HepG2 (cell line): ENCODE data around the gene HSPB9. TPM values are rescaled to one million over a fixed set of nuclear protein-coding genes. Genes with fewer than 3 reads are reported as not detected.

Source experiments
- ADNP ChIP-seq: sonication (generic); formaldehyde crosslinking; IDR thresholded peaks from 2 replicates; pipeline ENCODE4 v1.4.0; 2020; ENCODE audit warnings: missing genetic modification reagents
- AFF4 ChIP-seq: sonication (generic); formaldehyde crosslinking; IDR thresholded peaks from 2 replicates; pipeline ENCODE4 v1.4.0; 2020; ENCODE audit warnings: missing genetic modification reagents
- CBX2 ChIP-seq, 2 experiments: fragments of 200-600 bp in 1 of 2; sonication (generic); formaldehyde crosslinking in 1 of 2; IDR thresholded peaks; 2 replicates each; pipeline versions ENCODE4 v1.7.0 to v1.8.1; 2018 to 2022; ENCODE audit warnings: low read depth in 2 of 2, low read length in 1 of 2, mild to moderate bottlenecking in 1 of 2, missing genetic modification reagents in 1 of 2
- ETV6 ChIP-seq: sonication (generic); formaldehyde crosslinking; conservative IDR thresholded peaks from 2 replicates; pipeline ENCODE4 v1.4.0; 2020; ENCODE audit warnings: missing genetic modification reagents
- HMGA1 ChIP-seq: sonication (generic); formaldehyde crosslinking; conservative IDR thresholded peaks from 2 replicates; pipeline ENCODE4 v1.4.0; 2020; ENCODE audit warnings: missing genetic modification reagents
- JUND ChIP-seq: sonication (generic); formaldehyde crosslinking; IDR thresholded peaks from 2 replicates; pipeline ENCODE4 v1.8.0; 2022; ENCODE audit warnings: mild to moderate bottlenecking, missing genetic modification reagents
- KAT2B ChIP-seq: fragments of 150-350 bp; IDR thresholded peaks from 2 replicates; pipeline ENCODE4 v1.6.1; 2014; ENCODE audit warnings: low read depth, low read length, borderline replicate concordance
- KLF12 ChIP-seq: sonication (generic); formaldehyde crosslinking; IDR thresholded peaks from 2 replicates; pipeline ENCODE4 v1.4.0; 2020; ENCODE audit warnings: missing genetic modification reagents, borderline replicate concordance
- KLF15 ChIP-seq: sonication (generic); formaldehyde crosslinking; IDR thresholded peaks from 2 replicates; pipeline ENCODE4 v1.8.1; 2023; ENCODE audit warnings: borderline replicate concordance, mild to moderate bottlenecking, inconsistent platforms, missing genetic modification reagents, mixed read lengths
- MEIS1 ChIP-seq: sonication (generic); formaldehyde crosslinking; IDR thresholded peaks from 2 replicates; pipeline ENCODE4 v1.9.0; 2021; ENCODE audit warnings: mild to moderate bottlenecking, missing genetic modification reagents, moderate library complexity, borderline replicate concordance
- MIER3 ChIP-seq: IDR thresholded peaks from 2 replicates; pipeline ENCODE4 v1.6.1; 2016; ENCODE audit warnings: missing compliant biosample characterization, borderline replicate concordance
- NFKBIZ ChIP-seq: IDR thresholded peaks from 2 replicates; pipeline ENCODE4 v1.6.1; 2018; ENCODE audit warnings: missing genetic modification reagents, missing compliant biosample characterization
- RBFOX2 ChIP-seq: fragments of 200-400 bp; formaldehyde crosslinking; IDR thresholded peaks from 2 replicates; pipeline ENCODE4 v1.6.1; 2017; ENCODE audit warnings: low read depth, mild to moderate bottlenecking, low read length
- WIZ ChIP-seq: sonication (generic); formaldehyde crosslinking; IDR thresholded peaks from 2 replicates; pipeline ENCODE4 v1.5.1; 2020; ENCODE audit warnings: mild to moderate bottlenecking, missing genetic modification reagents
- ZFAT ChIP-seq: sonication (generic); formaldehyde crosslinking; conservative IDR thresholded peaks from 2 replicates; pipeline ENCODE4 v1.8.1; 2023; ENCODE audit warnings: missing genetic modification reagents, inconsistent platforms
- ZMAT3 ChIP-seq: sonication (generic); formaldehyde crosslinking; conservative IDR thresholded peaks from 2 replicates; pipeline ENCODE4 v1.7.0; 2021; ENCODE audit warnings: missing genetic modification reagents
- ZNF460 ChIP-seq: sonication (generic); formaldehyde crosslinking; IDR thresholded peaks from 2 replicates; pipeline ENCODE4 v1.5.1; 2020; ENCODE audit warnings: missing genetic modification reagents, mild to moderate bottlenecking, borderline replicate concordance
- ZNF558 ChIP-seq: sonication (generic); formaldehyde crosslinking; IDR thresholded peaks from 2 replicates; pipeline ENCODE4 v1.9.0; 2022; ENCODE audit warnings: mild to moderate bottlenecking, missing genetic modification reagents, borderline replicate concordance
- polyA plus RNA-seq, 8 experiments: library from polyadenylated mRNA; depleted of rRNA in 3 of 8; stranded (reverse) in 7 of 8; unstranded in 1 of 8; fragments of >200 nt; fragmentation: Illumina TruSeq in 4 of 8; extraction: Trizol in 4 of 8; gene quantifications; 2 replicates each; pipeline versions ENCODE4 v1.2.1 to v1.2.3, GENCODE V29; 2011 to 2016; ENCODE audit warnings: low read depth in 4 of 8, missing spikeins in 1 of 8, mixed read lengths in 1 of 8; ENCODE audit not compliant: insufficient read depth in 1 of 8
- total RNA-seq, 5 experiments: library from RNA; depleted of rRNA; stranded (reverse); fragments of >200 nt; fragmentation: Illumina TruSeq; extraction: Trizol; gene quantifications; 2 replicates each; pipeline ENCODE4 v1.2.3, GENCODE V29; 2016; ENCODE audit warnings: low read depth in 1 of 5
- TF ChIP-seq, protein P1 (sequence below): IDR thresholded peaks from 2 replicates; pipeline ENCODE4 v1.6.1; 2016; ENCODE audit warnings: mild to moderate bottlenecking

HSPB9 gene
- total and polyA plus RNA-seq, 2 of the 13 experiments (the other 11 are each of a cell fraction or from before 2014, with no cell fraction given), result 0.05 to 0.24 TPM

- no peak for TF ChIP-seq AFF4
- TF ChIP-seq ZFAT (CRISPR knock-in tag), result no peak
- TF ChIP-seq ADNP, result peak; percentile 95
- TF ChIP-seq ETV6, result no peak
- no peak; the same call in 1 of the 2 replicates for TF ChIP-seq MEIS1 (CRISPR knock-in tag)
- no peak for TF ChIP-seq HMGA1 (CRISPR knock-in tag)
- TF ChIP-seq KLF15 (CRISPR knock-in tag), result no peak
- no peak for TF ChIP-seq WIZ (CRISPR knock-in tag)
- no peak for TF ChIP-seq ZNF460 (CRISPR knock-in tag)
- TF ChIP-seq ZMAT3 (CRISPR knock-in tag), result no peak
- no peak for TF ChIP-seq JUND (CRISPR knock-in tag)
- no peak; the same call in 1 of the 2 replicates for TF ChIP-seq KLF12 (CRISPR knock-in tag)
- no peak for TF ChIP-seq ZNF558 (CRISPR knock-in tag)
- TF ChIP-seq, protein P1, sequence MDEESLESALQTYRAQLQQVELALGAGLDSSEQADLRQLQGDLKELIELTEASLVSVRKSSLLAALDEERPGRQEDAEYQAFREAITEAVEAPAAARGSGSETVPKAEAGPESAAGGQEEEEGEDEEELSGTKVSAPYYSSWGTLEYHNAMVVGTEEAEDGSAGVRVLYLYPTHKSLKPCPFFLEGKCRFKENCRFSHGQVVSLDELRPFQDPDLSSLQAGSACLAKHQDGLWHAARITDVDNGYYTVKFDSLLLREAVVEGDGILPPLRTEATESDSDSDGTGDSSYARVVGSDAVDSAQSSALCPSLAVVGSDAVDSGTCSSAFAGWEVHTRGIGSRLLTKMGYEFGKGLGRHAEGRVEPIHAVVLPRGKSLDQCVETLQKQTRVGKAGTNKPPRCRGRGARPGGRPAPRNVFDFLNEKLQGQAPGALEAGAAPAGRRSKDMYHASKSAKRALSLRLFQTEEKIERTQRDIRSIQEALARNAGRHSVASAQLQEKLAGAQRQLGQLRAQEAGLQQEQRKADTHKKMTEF (CRISPR knock-in tag), result no peak
- no peak for TF ChIP-seq MIER3 (CRISPR knock-in tag)
- no peak for TF ChIP-seq NFKBIZ
- TF ChIP-seq CBX2 (IDR thresholded peaks at IDR 0.05; ENCODE audit: low read depth, low read length), result no peak
- no peak for TF ChIP-seq CBX2 (CRISPR knock-in tag; IDR thresholded peaks at IDR 0.05; ENCODE audit: low read depth)
- no peak for TF ChIP-seq RBFOX2
- no peak for TF ChIP-seq KAT2B
Measured at GRCh38 chr17:42087736-42088705, 34.6 kb upstream of the HSPB9 start (continued).
